OCI-LY7 (cell line): ENCODE results near the gene BFSP1. TPM values are rescaled to one million over a fixed set of nuclear protein-coding genes. Genes with fewer than 3 reads are reported as not detected.

Experiments used
- BruUV-seq: library from RNA; stranded (reverse); fragments of 400-500 nt; replicated peaks from 2 replicates; lab custom pipeline; 2021; lab: Mats Ljungman, UMichigan
- CTCF ChIA-PET: fragments of 300-600 bp; sonication (Branson Sonifier 250); formaldehyde crosslinking; loops from one replicate; lab custom pipeline; 2022; ENCODE audit warnings: antibody characterized with exemption; ENCODE audit not compliant: unreplicated experiment; lab: Charles Lee
- POLR2A ChIA-PET: fragments of 300-600 bp; sonication (Branson Sonifier 250); formaldehyde crosslinking; loops from one replicate; lab custom pipeline; 2022; ENCODE audit warnings: antibody characterized with exemption; lab: Charles Lee
- DNase-seq: peaks from one replicate; pipeline ENCODE4 v3.0.0-alpha.2; 2015; ENCODE audit warnings: low spot score
- H2AFZ ChIP-seq: fragments of 200-600 bp; sonication (generic), shearing (Covaris generic); 2 replicates; pipeline ENCODE4 v1.6.1; 2014; ENCODE audit warnings: mild to moderate bottlenecking, antibody characterized with exemption, low read length, moderate library complexity
- H3K27ac ChIP-seq: fragments of 200-600 bp; sonication (generic); 2 replicates; pipeline ENCODE4 v1.5.1; 2014; ENCODE audit warnings: mixed run types, low read depth, mild to moderate bottlenecking, moderate library complexity, low read length, inconsistent platforms; ENCODE audit not compliant: poor library complexity, severe bottlenecking
- H3K36me3 ChIP-seq: fragments of 200-600 bp; sonication (generic); 2 replicates; pipeline ENCODE4 v1.6.1; 2014; ENCODE audit warnings: mild to moderate bottlenecking, antibody characterized with exemption, low read length, moderate library complexity, mixed read lengths; ENCODE audit not compliant: insufficient read depth
- H3K4me1 ChIP-seq: fragments of 200-600 bp; sonication (generic); 2 replicates; pipeline ENCODE4 v1.5.1; 2014; ENCODE audit warnings: mild to moderate bottlenecking, low read length; ENCODE audit not compliant: insufficient read depth, poor library complexity, severe bottlenecking
- H3K4me2 ChIP-seq: fragments of 200-600 bp; sonication (generic); 2 replicates; pipeline ENCODE4 v1.6.1; 2014; ENCODE audit warnings: mild to moderate bottlenecking, low read length
- H3K4me3 ChIP-seq: fragments of 200-600 bp; sonication (generic); 2 replicates; pipeline ENCODE4 v1.5.1; 2014; ENCODE audit warnings: mild to moderate bottlenecking, low read depth, low read length; ENCODE audit not compliant: poor library complexity, severe bottlenecking
- H3K79me2 ChIP-seq: fragments of 200-600 bp; sonication (generic); 2 replicates; pipeline ENCODE4 v1.6.1; 2016; ENCODE audit warnings: low read depth, mild to moderate bottlenecking, low read length, moderate library complexity, mixed read lengths; ENCODE audit not compliant: insufficient read depth
- H3K9me2 ChIP-seq: fragments of 200-600 bp; sonication (generic); 2 replicates; pipeline ENCODE4 v1.6.1; 2016; ENCODE audit warnings: mild to moderate bottlenecking, low read length, mixed read lengths; ENCODE audit not compliant: insufficient read depth
- H3K9me3 ChIP-seq: fragments of 200-600 bp; sonication (generic); 2 replicates; pipeline ENCODE4 v1.6.1; 2014; ENCODE audit warnings: mild to moderate bottlenecking, mixed run types, low read length, mixed read lengths
- H4K20me1 ChIP-seq: fragments of 200-600 bp; sonication (generic); 2 replicates; pipeline ENCODE4 v1.6.1; 2014; ENCODE audit warnings: mild to moderate bottlenecking, antibody characterized with exemption, low read length, moderate library complexity, mixed read lengths; ENCODE audit not compliant: insufficient read depth
- EZH2phosphoT487 ChIP-seq: fragments of 200-600 bp; sonication (generic); IDR thresholded peaks from 2 replicates; pipeline ENCODE4 v1.6.1; 2018; ENCODE audit warnings: low read depth, borderline replicate concordance, mild to moderate bottlenecking, mixed run types, antibody characterized with exemption, low read length, moderate library complexity, mixed read lengths
- intact Hi-C: fragments of 100-400 bp; cut with micrococcal nuclease; formaldehyde crosslinking; loops from one replicate; pipeline ENCODE4 v1.10.0; 2022; ENCODE audit not compliant: unreplicated experiment
- total RNA-seq, 2 experiments: library from RNA; depleted of rRNA in 1 of 2; stranded (reverse); fragments of >200 nt in 1 of 2; shearing (Covaris generic) in 1 of 2; gene quantifications; 2 replicates each; pipeline ENCODE4 v1.2.3, GENCODE V29; 2014 to 2022
- TF ChIP-seq, protein P1 (sequence below): fragments of 200-600 bp; sonication (generic); conservative IDR thresholded peaks from 2 replicates; pipeline ENCODE4 v1.5.1; 2014; ENCODE audit warnings: mild to moderate bottlenecking, antibody characterized with exemption, low read length, moderate library complexity, mixed read lengths

Gene BFSP1
- total RNA-seq, 2 experiments from 2014 or later, result not detected

DNA sequence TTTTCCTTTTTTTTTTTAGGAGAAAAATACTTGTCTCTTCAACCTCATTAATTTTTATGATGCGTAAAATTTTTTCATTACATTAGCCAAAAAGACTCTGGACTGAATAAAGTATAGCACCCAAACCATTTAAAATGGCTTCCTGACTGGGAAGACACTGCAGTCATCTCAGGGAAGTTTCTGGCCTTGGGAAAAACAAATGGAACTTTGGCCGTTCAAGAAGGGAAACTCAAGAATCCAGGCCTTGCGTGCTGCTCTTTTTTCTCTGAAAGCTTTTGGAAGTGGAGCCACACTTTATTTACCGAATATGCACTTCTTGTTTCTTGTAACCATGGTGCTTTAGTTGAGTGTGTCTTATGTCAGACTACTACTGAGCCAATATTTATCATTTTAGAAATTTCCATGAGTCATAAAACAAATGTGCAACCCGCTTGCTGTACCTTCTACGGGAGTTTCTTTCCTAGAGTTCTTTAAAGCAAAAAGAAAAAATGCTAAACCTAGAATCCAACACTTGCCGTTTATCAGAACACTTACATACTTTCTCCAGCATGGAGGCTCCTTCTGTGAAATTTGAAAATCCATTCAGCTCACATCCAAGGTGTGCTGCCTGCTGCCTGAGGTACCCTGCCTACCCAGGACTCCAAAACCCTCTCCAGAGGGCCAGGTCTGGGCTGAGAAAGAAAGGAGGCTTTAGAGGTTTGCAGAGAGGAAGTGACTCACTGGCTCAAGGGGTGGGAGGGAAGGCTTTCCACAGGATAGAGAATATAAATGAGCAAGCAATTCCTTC is 27.2 kb upstream of the BFSP1 start:
- no peak for DNase-seq
- POLR2A ChIA-PET, result interaction anchor here (0.7 kb wide), 1 partner anchor 150 kb away, joined by 3 read pairs; no protein-coding TSS in a partner anchor
- Histone ChIP-seq H3K79me2 (no peaks in the 10 kb centered on the region), H3K36me3 (no peaks in the 10 kb centered on the region), H4K20me1 (no peaks in the 10 kb centered on the region), H3K4me1 (no peaks in the 10 kb centered on the region), H3K9me2 (no peaks in the 10 kb centered on the region), H3K27ac (no peak overlapping the region), H3K9me3 (no peaks in the 10 kb centered on the region), H3K4me2 (no peak overlapping the region), H3K4me3 (no peak overlapping the region), H2AFZ (no peak overlapping the region)
- CTCF ChIA-PET, result no interaction called here
- no TSS peak for BruUV-seq
- intact Hi-C loops, result no loop called here
- TF ChIP-seq, protein P1, sequence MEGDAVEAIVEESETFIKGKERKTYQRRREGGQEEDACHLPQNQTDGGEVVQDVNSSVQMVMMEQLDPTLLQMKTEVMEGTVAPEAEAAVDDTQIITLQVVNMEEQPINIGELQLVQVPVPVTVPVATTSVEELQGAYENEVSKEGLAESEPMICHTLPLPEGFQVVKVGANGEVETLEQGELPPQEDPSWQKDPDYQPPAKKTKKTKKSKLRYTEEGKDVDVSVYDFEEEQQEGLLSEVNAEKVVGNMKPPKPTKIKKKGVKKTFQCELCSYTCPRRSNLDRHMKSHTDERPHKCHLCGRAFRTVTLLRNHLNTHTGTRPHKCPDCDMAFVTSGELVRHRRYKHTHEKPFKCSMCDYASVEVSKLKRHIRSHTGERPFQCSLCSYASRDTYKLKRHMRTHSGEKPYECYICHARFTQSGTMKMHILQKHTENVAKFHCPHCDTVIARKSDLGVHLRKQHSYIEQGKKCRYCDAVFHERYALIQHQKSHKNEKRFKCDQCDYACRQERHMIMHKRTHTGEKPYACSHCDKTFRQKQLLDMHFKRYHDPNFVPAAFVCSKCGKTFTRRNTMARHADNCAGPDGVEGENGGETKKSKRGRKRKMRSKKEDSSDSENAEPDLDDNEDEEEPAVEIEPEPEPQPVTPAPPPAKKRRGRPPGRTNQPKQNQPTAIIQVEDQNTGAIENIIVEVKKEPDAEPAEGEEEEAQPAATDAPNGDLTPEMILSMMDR, result no peak
- no peak for TF ChIP-seq EZH2phosphoT487

DNA sequence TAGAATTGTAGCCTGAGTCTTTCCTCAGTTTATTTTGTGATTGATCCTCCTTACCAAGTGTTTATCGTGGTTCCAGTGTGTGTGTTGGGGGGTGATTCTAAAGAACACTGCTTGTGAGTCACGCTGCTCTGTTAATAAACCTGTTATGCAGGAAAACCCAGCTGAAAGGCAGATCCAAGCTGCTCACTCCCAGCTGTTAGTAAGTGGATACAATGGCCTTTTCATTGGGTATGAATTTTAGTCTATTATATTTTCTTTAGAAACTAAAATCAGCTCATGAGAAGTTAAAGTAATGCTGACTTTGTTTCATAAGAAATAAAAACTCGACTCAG is 26.5 kb upstream of the BFSP1 start:
- TF ChIP-seq, protein P1, result no peak
- TF ChIP-seq EZH2phosphoT487, result no peak
- Histone ChIP-seq H3K9me2 (no peaks in the 10 kb centered on the region), H3K4me3 (no peak overlapping the region), H4K20me1 (no peaks in the 10 kb centered on the region), H3K79me2 (no peaks in the 10 kb centered on the region), H3K4me1 (no peaks in the 10 kb centered on the region), H3K4me2 (no peak overlapping the region), H3K36me3 (no peaks in the 10 kb centered on the region), H2AFZ (no peak overlapping the region), H3K9me3 (no peaks in the 10 kb centered on the region), H3K27ac (no peak overlapping the region)
- ChIA-PET CTCF (no interaction called here), POLR2A (interaction anchor here (0.7 to 1.7 kb wide), 2 partner anchors 37 to 151 kb away, joined by 3 to 4 read pairs; no protein-coding TSS in a partner anchor)
- no TSS peak for BruUV-seq
- DNase-seq, result no peak
- intact Hi-C loops, result no loop called here
